Stimulated activated CD8-positive, alpha-beta memory T cell treated with anti-CD3 and anti-CD28 coated beads, Interleukin-7, amount 100 ng/mL, for 48 hours (primary cell): ENCODE measurements around the gene GPR87.

Source experiments
- DNase-seq, 2 donors: peaks; one replicate each; pipeline ENCODE4 v3.0.0-alpha.2; 2020; ENCODE audit warnings: low read depth in 1 of 2; ENCODE audit errors: extremely low read depth in 1 of 2

The GPR87 gene

GRCh38 chr3:151318313-151318712 is 1.7 kb upstream of the GPR87 start:
- no peak for DNase-seq

GRCh38 chr3:151315846-151316245 is 774 bp downstream of the GPR87 start:
- no peak for DNase-seq

DNA sequence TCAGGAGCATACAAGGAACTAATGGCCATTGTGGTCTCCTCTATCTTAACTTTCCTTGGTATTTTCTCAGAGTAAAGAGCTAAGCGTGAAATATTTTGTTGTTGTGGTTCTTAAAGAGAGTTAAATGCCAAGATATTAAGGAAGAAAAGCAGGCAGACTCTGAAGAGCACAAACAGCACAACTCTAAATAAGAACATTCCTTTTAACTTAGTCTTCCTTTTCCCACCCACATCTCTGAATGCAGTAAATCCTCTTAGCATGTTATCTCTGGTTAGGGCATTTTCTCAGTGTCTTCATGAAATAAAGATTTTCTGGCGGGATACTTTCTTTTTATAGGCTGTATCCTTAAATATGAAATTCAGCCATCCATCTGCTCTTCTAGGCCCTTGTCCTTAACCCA is 1.5 kb downstream of the GPR87 start:
- no peak for DNase-seq

GRCh38 chr3:151314593-151314992 is 2.0 kb downstream of the GPR87 start:
- no peak for DNase-seq

DNA sequence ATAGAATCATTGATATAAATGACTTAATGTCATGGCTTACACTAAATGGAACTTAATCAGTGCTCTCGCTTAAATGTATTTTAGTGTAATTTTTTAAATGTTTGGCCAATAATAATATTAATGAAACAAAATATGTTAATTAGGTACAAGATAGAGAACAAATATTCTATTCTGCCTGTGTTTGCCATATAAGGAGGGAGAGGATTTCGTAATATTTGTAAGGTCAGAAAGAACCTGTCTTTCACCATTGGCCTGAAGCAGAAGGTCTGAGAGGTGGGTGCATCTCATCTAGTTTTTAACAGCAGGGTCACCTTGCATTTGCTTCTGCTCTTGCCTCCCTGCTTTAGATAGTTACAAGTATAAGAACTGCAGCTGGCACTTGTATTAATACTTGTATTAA is 2.5 kb downstream of the GPR87 start:
- no peak for DNase-seq

DNA sequence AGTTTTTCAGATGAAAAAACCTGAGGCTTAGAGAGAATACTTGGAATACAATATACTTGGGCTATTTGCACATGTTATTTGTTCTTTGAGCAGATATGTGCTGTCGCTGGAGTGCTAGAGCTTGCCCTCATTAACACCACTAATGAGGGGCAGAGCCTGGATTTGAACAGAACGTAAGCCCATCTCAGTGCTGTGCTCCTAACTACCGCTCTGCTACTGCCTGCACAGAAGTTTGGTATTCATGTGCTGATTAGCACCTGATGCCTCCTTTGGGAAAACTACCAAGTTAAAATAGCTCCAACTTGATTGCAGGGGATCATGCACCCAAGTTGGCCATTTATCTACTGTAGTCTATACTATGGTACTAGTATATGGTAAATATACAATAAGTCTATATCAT is 3.6 kb downstream of the GPR87 start:
- DNase-seq = no peak

DNA sequence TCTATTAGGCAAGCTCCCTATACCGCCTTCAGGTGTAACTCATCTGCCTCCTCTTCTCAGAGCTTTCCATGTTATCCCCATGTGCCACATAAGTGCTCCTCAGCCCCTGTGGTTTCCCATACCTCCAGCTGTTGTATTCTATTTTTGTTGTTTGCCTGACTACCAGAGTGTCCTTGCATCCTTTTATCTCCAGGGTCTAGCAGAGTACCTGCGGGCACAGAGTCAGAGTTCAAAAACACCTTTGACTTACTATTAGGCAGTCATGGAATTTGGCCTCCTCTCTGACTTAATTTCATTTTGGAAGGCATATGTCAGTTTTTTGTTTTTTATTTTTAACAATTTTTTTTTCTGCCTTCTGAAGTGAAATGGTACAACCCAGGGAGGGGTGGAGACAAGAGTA is 7.1 kb downstream of the GPR87 start:
- DNase-seq = no peak

DNA sequence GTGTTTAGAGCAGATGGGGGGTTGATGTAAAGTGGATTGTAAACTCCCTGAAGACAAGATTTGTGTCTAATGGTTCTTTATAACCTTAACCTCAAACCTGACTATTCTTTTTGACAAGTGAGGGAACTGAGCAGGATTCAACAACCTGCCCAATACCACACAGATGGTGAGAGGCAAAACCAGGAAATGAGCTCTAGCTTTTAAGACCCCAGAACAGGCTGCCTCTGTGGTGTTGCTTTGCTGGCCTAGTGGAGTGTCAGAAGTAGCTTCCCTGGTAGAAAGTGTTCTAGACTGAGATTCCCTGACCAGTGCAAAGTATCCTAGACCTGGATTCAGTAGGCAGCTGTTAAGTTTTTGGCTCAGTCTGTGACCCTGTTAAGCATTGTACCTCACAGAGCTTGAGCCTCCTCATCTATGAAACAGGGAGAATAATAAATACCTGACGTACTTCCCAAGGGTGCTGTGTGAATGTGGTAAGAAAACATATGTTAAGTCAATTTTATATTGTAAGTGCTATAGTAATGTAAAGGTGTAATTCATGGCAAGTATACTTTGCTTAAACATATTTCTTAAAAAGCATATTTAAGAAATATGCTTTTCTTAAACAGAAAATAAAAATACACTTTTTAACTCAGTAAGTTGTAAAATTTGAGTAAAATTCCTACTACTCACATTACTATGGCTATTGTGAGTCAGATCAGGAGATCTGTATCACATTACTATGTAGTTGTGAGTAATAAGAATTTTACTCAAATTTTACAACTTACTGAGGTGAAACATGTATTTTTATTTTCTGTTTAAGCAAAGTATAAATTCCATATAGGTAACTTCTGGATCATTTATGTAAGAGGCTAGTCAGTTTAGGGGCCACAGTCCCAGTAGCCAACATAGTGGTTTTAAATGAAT is 8.8 kb downstream of the GPR87 start:
- DNase-seq = no peak

- no peak for DNase-seq
Measured at GRCh38 chr3:151307131-151307530, 9.5 kb downstream of the GPR87 start.

DNA sequence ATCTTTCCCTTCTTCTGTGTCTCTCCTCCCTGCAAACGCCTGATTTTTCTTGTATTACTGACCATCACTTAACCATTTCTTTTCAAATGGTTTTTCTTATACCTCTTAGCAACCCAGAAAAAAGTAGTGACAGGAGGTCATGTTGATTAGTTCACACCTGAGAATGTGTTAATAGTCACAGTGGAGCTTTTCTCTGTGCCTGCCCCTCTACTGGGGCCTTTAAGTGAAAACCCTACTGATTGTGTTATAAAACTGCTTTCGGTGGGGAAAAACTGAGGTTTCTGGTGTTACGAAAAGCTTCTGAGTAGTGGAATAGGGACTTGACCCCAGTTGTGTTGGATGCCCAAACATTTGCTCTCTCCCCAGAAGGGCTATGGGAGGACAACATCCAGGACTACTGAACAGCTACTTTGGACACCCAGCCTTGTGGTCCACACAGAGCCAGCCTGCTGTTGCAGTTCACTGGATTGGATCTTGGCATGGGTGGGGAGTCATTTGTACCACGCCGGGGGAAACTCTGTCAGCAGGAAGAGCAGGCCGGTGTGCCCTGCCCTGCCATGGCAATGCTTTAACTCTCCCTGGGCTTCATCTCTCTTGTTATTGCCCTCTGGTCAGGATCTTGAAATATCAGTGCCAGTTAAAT is 10.3 kb downstream of the GPR87 start:
- no peak for DNase-seq

DNA sequence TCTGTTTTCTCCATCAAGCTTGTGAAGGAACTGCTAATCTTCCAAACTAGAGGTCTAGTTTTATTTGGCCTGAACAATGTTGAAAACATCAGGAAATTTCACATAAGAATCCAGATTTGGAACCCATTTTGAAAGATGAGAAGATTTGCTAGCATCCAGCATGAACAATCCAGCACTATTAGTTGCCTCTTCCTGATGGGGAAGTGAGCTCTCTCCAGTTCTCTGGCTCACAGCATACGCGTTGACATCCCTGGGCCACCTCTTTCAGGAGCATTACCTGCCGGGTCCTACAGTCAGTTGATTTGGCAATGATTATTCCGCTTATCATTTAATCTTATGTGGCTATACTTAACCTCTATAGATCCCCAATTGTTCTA is 10.9 kb downstream of the GPR87 start:
- no peak for DNase-seq

DNA sequence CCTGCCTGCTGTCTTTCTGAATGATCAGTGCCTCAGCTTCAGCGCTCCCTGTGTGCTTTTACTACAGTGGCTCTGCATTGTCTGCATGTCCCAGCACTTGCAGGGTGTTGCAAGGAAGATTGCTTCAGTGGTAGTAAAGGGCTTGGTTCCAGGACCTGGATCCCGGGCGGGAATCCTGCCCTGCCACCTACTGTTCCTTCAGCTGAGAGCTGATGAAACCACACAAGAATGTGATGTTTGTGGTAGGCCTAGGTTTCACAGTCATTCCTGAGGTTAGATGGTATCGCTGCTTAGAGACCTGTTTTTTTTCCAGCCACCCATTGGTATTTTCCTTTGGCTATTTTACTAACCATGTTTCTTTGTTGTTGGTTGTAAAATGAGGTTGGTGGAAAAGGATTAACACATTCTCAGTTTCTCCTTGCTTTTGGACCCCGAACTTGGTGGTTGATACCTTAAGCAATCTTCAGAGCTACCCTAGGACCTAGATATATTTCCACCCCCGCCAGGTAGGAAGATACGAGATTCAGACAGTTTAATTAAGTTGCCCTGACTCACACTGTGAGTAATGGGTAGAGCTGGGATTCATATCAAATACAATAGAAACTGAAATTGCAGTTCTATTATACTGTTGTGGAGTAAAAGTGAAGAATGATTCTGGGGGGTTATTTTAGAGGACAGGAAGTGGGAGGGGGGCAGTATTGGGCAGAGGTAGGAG is 11.4 kb downstream of the GPR87 start:
- DNase-seq = peak in 1 of 2 donors; percentile 34

- no peak for DNase-seq
Measured at GRCh38 chr3:151303751-151304150, 12.9 kb downstream of the GPR87 start.

GRCh38 chr3:151301787-151302186 is 14.8 kb downstream of the GPR87 start:
- DNase-seq = no peak

DNA sequence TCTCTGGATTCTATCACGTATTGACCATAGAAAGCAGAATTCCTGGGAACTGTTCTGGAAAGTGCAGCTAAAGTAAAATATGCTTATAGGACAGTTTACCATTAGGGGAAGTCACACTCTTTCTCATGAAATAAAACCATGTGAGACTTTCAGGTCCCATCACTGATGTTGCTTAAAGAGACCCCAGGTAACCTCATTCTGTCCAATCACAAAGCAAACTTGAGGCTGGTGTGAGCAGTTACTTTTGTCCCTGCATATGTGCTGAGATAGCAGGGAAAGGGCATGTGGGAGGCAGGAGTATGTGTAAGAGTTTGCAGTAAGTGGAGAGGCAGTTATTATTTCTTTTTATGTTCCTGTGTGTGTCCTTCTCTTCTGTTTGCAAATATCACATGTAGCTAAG is 16.1 kb downstream of the GPR87 start:
- DNase-seq = no peak

- no peak for DNase-seq
Measured at GRCh38 chr3:151299006-151299405, 17.6 kb downstream of the GPR87 start.

- no peak for DNase-seq
Measured at GRCh38 chr3:151297429-151297828, 19.2 kb downstream of the GPR87 start.

DNA sequence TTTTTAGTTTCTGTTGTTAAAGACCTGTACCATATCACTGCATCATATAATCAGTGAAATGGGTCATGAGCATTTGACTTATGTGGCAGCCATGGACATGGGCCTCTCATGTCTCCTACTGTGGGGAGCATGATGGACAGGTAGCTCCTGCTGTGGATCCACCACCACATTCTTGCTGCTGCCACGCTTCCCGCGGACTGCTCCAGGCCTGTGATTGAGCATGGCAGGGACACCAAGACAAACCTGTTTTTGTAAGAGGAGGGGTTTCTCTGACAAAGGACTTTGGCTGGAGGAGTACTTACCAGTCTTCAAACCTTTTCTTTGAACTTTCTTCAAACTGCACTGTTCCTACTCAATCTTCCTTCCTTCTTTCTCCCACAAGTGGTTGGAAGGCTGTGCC is 20.4 kb downstream of the GPR87 start:
- no peak for DNase-seq

DNA sequence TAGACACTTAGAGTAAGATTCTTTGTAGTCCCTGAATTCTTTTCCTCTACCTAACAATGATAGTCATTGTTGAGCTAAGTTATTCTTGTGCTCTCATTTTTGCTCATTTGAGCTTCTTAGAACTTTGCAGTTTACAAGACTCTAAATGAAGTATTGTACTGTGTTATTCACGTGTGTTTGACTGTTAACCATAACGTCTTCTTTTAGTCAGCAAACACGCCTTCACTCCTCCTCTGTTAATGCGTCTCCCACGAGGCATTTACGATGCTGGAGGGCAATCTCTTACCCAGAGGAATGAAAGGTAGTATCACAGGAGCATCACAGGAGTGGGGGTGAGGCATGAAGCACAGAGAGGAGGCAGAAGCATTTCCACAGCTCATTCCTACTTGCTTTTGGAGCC is 23.5 kb downstream of the GPR87 start:
- DNase-seq = no peak

DNA sequence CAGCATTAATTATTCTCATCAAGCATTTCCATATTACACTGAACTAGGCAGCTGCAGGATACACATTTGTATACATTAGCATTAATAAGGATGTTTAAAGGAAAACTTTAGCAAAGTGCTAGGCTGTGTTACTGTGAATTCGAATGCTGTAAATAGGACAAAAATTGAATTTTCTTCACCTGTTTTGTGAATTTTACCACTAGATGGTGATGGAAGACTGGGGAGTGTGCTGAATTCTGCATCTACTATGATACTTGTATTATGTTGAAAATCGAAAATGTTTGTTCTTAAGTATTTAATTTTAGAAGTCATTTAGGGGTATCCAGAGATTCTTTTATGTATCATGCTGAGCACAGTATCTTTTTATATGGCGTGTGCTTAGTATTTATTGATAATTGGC is 25.9 kb downstream of the GPR87 start:
- no peak for DNase-seq

- DNase-seq = no peak
Measured at GRCh38 chr3:151289445-151289844, 27.2 kb downstream of the GPR87 start.

GRCh38 chr3:151285940-151286339 is 30.7 kb downstream of the GPR87 start:
- no peak for DNase-seq
